Middle frontal gyrus (tissue), 1 donor: Measurements from ENCODE around the gene EXOSC2.
"Not testable (repeated sequence)": the region's sequence is repeated elsewhere in the genome, so short reads cannot be mapped to it uniquely, and the experiment has no call there.

Source experiments
- DNase-seq: peaks from one replicate; pipeline ENCODE4 v3.0.0-alpha.2; 2015; ENCODE audit warnings: low spot score; ENCODE audit errors: extremely low spot score

The EXOSC2 gene

DNA sequence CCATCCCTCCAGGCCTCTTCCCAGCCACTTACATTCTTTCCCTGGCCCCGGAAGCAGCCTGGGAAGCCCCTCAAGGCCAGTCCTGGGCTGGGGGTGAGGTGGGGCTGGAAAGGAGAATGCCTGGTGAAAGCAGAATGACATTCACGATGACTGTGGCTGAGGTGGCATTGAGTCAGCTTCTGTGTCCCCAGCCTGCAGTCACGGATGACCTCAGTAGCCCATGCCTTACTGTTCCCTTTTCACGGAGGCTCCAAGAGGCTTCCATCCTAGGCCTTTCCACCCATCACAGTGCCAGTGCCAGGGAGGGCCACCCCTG, 26.5 kb upstream of the EXOSC2 start:
- DNase-seq, result no peak

DNA sequence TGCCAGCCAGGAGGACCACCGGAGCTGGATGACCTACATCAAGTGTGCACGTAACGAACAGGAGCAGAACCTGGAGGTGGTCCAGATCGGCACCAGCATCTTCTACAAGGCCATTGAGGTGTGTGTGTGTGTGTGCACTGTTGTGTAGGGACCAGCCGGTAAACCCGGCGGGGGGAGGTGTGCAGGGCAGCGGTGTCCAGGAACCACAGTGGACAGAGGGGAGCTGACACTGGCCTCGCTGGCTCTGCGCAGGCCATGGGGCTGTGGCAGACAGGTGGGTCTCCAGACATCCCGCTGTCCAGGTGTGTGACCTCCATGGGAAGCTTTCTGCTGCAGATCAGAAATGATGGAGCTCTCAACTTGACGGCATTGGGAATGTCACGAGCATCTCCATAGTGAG, 25.4 kb upstream of the EXOSC2 start:
- DNase-seq, result no peak

DNA sequence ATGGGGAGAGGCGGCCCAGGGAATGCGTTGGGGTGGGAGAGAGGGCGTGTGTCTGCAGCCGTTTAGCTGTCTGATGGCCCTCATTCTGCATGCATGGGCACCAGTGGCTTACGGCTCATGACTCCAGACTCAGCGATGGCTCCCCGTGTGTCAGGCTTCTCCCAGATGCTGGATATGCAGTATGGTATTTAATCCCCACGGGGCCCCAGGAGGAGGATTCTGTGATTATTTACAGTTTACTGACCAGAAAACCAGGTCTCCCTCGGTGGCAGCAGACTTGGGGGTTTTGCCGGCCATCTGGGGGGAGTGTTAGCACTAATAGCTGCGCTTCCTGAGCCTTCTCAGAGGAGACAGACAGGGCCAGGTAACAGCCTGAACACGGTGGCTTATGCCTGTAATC, 24.9 kb upstream of the EXOSC2 start:
- no peak for DNase-seq

DNA sequence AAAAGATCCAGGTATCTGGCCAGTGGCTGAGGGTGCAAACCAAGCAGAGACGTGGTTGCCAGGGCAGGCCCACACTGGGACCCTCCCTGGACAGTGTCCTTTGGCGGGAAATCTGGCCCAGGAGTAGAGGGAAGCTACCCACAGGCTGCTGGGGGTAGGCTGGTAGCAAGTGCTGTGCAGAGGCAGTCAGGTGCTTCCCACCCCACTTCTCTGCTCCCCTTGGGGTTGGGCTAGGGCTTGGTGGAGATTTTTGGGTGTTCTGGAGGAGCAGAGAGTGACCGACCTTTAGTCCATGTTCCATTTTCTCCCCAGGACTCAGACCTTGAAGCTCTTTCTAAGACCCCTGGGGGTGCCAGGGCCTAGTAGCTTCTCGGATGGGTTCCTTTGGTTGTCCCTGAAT, 23.6 kb upstream of the EXOSC2 start:
- DNase-seq, result no peak

DNA sequence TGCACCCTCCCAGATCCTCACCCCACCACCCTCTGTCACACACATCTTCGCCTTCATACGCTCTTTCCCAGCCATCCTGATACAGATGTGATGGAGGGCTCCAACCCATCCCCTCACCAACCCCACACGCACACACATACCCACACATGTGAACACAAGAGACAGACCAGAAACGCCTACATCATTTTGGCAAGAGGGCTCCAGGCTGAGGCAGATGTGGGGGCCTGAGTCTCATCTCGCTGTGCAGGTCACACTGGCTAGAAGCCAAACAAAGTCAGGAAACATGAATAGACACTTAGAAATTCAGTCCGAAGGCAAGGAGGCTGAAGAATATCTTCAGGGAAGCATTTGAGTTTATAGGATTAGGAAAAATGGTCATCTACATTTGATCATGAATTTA, 22.9 kb upstream of the EXOSC2 start:
- DNase-seq, result no peak

DNA sequence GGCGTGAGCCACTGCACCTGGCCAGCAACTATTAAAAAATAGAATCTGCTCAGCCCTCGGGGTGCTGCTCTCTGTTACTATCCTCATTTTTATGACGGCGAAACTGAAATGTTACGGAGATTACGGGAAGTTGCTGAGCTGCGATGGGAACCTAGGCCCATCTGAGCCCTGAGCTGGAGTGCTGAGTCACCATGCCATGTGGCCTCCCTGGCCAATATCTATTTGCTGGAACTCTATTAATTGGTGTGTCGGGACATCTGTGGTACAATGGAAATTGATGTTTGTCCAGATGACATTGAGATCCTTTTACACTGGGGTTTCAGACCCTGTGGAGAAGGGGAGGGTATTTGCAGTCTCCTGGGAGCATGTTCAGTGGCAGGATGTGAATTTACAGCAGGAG, 21.1 kb upstream of the EXOSC2 start:
- no peak for DNase-seq

DNA sequence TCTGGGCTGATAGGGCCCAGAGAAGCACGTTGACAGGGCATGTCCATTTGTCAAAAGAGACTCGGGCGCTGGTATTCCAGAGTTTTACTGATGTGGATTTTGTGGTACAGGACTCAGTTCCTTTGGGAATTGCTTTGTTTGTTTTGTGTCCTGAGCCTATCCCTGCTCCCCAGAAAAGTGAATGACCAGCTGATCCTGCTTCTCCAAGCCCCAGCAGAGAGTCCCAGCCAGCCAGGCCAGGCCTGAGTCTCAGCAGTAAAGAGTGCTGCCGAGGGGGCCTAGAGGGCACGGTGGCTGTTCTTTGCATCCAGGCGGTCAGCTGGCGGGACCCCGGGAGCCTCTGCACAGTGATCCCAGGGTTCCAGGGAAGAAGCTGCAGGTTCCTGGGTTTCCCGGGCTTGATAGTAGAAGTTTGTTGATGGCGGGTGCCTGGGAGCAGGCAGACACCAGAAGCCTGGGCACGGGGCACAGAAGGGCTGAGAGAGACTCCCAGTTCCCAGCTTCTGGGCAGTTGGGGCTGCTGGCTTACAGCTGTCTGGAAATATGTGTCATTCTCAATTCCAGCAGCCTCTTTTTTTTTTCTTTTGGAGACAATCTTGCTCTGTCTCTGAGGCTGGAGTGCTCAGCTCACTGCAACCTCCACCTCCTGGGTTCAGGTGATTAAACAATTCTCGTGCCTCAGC, 20.5 kb upstream of the EXOSC2 start:
- no peak for DNase-seq

DNA sequence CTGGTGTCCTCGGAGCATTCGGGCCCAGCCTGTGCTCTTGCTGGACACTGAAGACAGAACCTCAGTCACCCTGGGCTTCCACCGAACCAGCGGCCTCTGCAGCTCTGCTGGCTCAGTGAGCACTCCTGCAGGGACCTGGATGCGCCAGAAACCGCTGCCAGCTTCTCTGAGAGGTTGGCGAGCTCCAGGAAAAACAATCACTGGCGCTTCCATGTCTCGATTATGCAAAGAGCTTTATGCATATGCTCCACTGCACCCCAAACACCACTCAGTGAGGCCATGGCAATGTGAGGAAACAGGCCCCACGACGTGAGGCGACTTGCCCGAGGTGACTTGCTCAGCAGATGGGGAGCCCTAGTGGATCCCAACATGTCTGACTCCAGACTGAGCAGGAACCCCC, 18.2 kb upstream of the EXOSC2 start:
- no peak for DNase-seq

DNA sequence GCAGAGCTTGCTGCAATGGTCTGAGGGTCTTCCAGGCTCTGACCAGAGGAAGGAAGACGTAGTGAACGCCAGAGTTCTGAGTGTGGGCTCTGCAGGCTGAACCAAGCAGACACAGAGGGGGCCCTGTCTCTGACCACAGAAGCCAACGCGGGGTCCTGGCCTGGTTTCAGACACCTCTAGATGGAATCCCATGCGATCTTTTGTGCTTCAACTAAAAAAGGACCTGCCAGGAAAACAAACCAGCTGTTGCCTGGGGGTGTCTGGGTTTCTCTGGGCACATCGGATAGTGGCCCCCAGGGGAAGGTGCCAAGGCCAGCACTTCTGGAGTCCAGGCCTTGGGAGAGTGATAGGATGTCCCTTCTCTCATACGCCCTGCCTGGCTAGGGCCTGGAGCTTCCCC, 16.3 kb upstream of the EXOSC2 start:
- no peak for DNase-seq

DNA sequence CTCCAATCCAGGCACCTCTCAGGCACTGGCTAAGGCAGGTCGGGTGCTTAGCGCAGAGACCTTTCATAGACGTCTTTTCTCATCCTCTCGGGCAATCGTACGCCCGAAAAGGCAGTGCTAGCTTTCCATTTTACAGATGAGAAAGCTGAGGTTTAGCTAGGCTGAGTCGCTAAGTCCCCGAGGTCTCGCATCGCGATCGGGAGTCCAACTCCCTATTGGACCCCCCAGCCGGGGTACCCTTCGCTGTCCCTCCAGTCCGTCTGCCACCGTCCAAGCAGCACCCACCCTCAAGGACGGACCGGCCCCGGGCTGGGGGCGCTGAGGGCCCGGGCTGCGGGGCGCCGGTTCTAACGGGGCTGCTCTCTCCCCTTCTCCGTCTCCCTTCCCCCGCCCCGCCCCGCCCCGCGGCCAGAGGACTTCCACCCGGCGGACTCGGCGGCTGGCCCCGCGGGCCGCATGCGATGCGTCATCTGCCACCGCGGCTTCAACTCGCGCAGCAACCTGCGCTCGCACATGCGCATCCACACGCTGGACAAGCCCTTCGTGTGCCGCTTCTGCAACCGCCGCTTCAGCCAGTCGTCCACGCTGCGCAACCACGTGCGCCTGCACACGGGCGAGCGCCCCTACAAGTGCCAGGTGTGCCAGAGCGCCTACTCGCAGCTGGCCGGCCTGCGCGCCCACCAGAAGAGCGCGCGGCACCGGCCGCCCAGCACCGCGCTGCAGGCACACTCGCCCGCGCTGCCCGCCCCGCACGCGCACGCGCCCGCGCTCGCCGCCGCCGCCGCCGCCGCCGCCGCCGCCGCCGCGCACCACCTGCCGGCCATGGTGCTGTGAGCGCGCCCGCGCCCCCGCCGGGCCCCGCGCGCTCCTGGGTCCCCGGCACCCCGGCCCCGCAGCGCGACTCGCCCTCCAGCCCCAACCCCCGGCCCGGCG, 12.5 kb upstream of the EXOSC2 start:
- DNase-seq, result peak; percentile 44

DNA sequence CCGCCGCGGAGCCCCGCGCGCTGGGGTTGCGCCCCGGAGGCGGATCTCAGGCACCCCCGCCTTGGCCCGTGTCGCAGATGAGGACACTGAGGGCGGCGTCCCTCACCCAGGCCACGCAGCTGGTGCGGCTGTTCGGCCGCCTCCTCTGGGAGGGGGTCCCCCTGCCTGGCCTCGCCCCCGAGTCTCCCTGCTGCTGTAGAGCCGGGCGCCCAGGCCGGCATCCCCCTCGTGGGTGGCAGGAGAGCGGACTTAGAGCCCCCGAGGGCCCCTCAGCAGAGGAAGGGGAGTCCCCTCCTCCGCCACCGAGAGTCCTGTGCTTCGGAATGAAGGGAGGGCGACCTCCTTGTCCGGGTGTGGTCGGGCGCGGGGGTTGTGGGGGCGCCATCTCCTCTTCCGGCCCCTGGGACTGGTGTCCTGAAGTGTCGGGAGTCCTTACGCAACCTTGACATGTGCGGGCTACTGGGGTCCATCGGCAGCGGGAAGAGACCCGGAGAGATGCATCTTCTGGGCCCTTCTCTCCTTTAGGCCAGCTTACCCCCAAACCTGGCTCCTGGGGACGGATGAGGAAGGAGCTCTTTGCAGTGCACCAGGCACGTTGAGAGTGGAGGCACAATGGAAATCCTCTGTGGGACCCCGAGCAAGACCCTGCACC, 11.7 kb upstream of the EXOSC2 start:
- no peak for DNase-seq

DNA sequence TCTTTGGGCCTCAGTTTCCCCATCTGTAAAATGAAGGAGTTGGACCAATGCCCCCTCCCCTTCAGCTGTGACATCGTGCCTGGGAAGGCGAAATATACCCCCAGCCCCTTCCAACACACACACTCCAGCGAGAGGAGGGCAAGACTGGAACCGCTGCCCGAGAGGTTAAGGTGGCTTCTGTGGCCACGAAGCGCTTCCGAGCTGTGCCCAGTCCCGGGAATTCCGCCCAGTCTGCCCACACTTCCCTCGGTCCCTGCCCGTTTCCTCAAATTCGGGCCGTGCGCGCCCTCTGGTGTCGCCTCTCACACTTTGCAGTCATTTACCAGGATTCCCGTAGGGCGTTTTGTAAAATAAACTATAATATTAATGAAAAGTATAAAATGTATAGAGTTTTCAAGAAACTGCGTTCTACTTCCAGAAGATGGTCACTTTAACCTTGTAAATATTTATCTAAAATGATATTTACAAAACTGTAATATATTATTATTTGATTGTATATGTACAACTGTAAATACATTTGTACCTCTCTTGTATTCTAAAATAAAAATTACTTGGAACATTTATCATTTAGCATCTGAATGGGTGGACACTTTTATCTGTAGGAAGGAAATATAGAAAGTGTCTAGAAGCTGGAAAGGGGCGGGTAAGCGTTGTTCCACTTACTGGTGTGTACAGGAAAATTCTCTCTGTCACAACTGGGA, 11.0 kb upstream of the EXOSC2 start:
- DNase-seq, result peak; percentile 85

DNA sequence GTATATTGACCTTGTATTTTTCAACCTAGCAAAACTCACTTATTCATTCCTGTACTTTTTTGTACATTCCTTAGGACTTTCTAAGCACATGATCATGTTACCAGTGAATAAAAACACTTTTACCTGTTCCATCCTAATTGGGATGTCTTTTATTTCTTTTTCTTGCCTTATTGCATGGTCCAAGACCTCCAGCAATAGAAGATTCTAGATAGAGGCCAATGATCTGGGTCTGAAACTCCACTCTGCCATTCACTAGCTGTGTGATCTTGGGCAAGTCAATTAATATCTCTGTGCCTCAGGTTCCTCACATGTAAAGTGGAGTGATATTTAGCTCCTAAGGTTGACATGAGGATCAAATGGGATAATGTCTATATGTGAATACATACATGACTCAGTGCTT, 8.5 kb upstream of the EXOSC2 start:
- no peak for DNase-seq

DNA sequence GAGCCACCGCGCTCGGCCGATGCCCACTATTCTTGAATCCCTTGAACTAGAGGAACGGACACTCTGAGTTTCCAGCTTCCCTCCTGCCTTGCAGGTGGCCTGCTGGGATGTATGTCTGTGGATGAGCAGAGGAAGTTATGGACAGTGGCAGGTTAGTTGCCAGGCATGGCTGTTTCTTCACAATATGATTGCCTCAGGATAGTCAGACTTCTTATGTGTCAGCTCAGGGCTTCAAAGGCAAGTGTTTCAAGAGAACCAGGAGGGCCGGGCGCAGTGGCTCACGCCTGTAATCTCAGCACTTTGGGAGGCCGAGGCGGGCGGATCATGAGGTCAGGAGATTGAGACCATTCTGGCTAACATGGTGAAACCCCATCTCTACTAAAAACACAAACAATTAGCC, 7.6 kb upstream of the EXOSC2 start:
- not testable (repeated sequence) for DNase-seq

DNA sequence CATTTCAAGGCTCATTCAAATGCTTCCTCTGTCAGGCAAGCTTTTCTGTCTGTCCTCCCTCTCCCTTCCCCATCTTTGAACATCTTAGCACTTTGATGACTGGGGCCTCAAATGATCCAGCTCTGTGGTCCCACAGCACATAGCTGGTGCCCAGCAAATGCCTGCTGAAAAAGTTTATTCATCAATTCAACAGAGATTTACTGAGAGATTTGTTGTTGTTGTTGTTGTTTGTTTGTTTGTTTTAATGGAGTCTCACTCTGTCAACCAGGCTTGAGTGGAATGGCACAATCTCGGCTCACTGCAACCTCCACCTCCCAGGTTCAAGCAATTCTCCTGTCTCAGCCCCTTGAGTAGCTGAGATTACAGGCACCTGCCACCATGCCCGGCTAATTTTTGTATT, 6.0 kb upstream of the EXOSC2 start:
- no peak for DNase-seq

DNA sequence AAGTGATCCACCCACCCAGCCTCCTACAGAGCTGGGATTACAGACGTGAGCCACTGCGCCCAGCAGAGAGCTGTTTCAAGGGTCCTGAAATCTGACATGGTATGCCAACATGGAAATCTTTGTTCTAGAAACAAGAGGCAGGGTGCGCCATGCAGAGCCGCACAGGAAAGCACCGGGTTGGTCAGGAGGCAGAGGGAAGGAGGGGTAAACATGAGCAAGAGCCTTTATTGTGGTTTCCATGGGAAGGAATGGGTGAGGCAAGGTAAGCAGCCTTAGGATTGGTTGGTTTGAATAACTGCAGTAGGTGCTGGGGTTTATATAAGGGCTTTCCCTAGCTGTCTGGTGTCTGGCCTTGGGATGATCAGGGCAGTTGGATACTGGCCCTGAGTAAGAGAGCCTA, 5.5 kb upstream of the EXOSC2 start:
- no peak for DNase-seq

DNA sequence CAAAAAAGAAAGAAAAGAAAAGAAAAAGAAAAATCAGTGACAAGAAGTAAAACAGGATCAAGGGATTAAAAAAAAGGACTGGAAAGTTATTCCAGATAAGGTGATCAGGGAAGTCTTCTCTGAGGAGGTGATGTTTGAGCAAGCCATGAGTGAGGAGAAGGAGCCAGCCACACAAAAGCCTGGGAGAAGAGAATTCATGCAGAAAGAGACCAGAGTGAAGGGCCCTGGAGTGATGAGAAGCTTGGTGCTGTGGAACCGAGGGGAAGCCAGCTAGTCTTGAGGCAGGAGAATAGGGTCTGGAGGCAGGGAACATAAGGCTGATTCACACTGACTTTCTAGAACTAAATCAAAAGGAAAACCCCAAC, 4.0 kb upstream of the EXOSC2 start:
- DNase-seq, result no peak

DNA sequence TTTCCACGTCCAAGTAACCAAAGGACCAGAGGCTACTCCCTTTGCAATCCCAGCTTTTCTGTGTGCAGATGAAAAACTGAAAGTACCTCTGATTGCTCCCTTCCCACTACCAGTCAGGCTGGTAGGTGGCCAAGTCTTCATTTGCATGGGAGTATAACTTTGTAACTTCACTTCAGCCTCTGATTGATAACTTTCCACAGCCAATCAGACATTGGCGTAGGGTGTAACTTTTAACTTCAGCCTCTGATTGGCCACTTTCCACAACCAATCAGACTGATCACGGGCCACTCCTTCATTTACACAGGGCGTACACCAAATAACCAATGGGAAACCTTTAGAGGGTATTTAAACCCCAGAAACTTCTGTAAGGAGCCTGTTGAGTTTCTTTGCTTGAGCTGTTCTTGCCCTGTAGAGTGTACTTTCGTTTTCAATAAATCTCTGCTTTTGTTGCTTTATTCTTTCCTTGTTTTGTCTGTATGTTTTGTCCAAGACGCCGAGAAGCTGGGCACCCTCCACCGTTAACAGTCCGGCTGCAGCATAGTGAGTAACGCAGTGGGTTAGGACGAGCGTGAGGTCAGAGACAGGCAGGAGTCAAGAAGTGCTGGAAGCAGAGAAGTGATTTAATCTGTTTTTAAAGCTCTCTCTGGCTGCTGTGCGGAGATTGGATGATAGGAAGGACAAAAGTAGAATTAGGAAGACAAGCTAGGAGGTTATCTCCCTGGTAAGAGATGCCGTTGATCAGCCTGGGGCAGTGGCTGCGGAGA, 3.5 kb upstream of the EXOSC2 start:
- DNase-seq, result peak; percentile 33

DNA sequence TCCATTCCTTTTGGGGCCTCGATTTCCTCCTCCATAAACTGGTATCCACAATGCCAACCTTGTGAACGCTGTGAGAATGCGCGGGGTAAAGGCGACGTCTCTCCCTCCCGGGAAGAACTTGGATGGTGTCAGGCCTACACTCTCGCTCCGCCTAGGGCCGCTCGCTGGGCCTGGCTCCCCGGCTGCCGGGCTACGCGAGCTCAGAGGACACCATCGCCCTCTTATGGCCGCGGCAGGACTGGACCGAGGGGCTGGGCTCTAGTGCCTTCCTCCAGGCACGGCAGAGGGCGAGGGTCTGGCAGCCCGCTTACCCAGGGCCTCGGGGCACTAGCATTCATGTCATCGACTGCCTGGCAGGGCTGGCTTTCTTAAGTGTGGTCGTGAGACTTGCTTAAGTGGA, 1.3 kb upstream of the EXOSC2 start:
- no peak for DNase-seq

DNA sequence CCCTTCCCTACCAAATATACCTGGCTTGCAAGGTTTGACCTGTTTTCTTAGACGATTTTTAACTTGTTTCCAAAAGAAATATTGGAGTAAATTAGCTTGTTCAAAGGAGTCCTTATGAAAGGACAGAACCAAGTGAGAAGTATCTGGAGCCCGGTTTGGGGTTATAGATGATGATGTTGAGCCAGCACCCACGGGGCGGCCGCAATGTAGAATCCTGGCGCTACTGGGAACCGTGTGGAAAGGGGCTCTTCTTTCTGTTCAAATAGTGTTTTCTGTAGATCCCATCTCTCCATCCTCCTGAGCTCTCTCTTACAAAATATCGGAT, 517 bp upstream of the EXOSC2 start:
- DNase-seq, result no peak

DNA sequence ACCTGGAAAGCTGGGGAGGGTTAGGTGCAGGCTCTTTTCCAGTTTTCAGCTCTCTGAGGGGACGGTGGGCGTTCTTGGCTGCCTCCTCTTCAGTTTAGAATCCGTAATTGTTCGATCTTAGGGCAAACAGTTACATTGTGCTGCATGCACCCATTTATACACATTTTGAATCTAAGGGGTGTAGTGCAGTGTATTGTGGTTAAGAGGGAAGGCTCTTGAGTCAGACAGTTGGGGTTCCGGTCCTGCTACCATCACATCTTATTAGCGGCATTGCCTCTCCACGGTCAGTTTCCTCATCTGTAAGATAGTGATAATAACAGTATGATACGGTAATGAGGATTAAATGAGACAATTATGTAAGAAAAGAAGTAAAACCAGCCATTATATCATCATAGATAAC, 625 bp downstream of the EXOSC2 start:
- DNase-seq, result no peak
